Measurements from ENCODE around the gene ASCC1. TPM values are rescaled to one million over a fixed set of nuclear protein-coding genes. Genes with fewer than 3 reads are reported as not detected.

ASCC1 gene
- total and polyA plus RNA-seq, 2 experiments from 2014 or later = 25.2 to 30.0 TPM

- H2AFZ ChIP-seq = no peak overlapping the region
- H3K4me2 ChIP-seq (ENCODE audit: unreplicated experiment) = peak overlapping the region; percentile 61
- H3K4me3 ChIP-seq = peak overlapping the region; percentile 44
- 6 to 7% methylated on average over 35 to 40 of the region's 50 CpGs for WGBS, 2 experiments (ENCODE audit: low coverage in 1 of 2, low lambda C conversion rate in 2 of 2, missing lambda C conversion rate in 2 of 2)
- no peaks in the 10 kb centered on the region for H3K9me3 ChIP-seq (ENCODE audit: low read depth)
- no peak for DNase-seq
- TF ChIP-seq EZH2phosphoT487 (IDR thresholded peaks at IDR 0.05; ENCODE audit: insufficient read depth, low read depth) (no peak), EZH2 (IDR thresholded peaks at IDR 0.05; ENCODE audit: insufficient read depth, poor library complexity, severe bottlenecking) (no peak)
- in situ Hi-C loops (cut with MboI) = no loop called here
- no peak overlapping the region for H3K9ac ChIP-seq
- H3K79me2 ChIP-seq (ENCODE audit: insufficient read depth) = no peaks in the 10 kb centered on the region
- peaks cover 51% of the 10 kb centered on the region for H3K27me3 ChIP-seq (replicated peaks; ENCODE audit: insufficient read depth)
- no peaks in the 10 kb centered on the region for H3F3A ChIP-seq (ENCODE audit: insufficient read depth)
- H3K4me1 ChIP-seq (ENCODE audit: insufficient read depth) = 0 out of 2 replicates have a peak, but pooled peaks cover 5% of the 10 kb centered on the region
- H3K36me3 ChIP-seq (ENCODE audit: low read depth) = no peaks in the 10 kb centered on the region
- no peak overlapping the region for H3K27ac ChIP-seq
- no peaks in the 10 kb centered on the region for H3K9me2 ChIP-seq (ENCODE audit: insufficient read depth)
- H4K20me1 ChIP-seq (ENCODE audit: insufficient read depth) = no peaks in the 10 kb centered on the region
Measured at GRCh38 chr10:72087392-72087968, 128.6 kb downstream of the ASCC1 start.

- no peak overlapping the region for H3K9ac ChIP-seq
- in situ Hi-C loops (cut with MboI) = no loop called here
- H4K20me1 ChIP-seq (ENCODE audit: insufficient read depth) = no peaks in the 10 kb centered on the region
- no peaks in the 10 kb centered on the region for H3K9me2 ChIP-seq (ENCODE audit: insufficient read depth)
- H3K27ac ChIP-seq = no peak overlapping the region
- no peaks in the 10 kb centered on the region for H3K79me2 ChIP-seq (ENCODE audit: insufficient read depth)
- H3K27me3 ChIP-seq (replicated peaks; ENCODE audit: insufficient read depth) = peaks cover 51% of the 10 kb centered on the region
- WGBS, 2 experiments (ENCODE audit: low coverage in 1 of 2, low lambda C conversion rate in 2 of 2, missing lambda C conversion rate in 2 of 2) = 57 to 81% methylated on average over 39 to 59 of the region's 61 CpGs
- H3K36me3 ChIP-seq (ENCODE audit: low read depth) = no peaks in the 10 kb centered on the region
- no peaks in the 10 kb centered on the region for H3F3A ChIP-seq (ENCODE audit: insufficient read depth)
- no peaks in the 10 kb centered on the region for H3K9me3 ChIP-seq (ENCODE audit: low read depth)
- H2AFZ ChIP-seq = no peak overlapping the region
- TF ChIP-seq EZH2phosphoT487 (IDR thresholded peaks at IDR 0.05; ENCODE audit: insufficient read depth, low read depth) (no peak), EZH2 (IDR thresholded peaks at IDR 0.05; ENCODE audit: insufficient read depth, poor library complexity, severe bottlenecking) (no peak)
- no peak overlapping the region for H3K4me2 ChIP-seq (ENCODE audit: unreplicated experiment)
- DNase-seq = peak; percentile 13
- H3K4me1 ChIP-seq (ENCODE audit: insufficient read depth) = 0 out of 2 replicates have a peak, but pooled peaks cover 5% of the 10 kb centered on the region
- H3K4me3 ChIP-seq = no peak overlapping the region
Measured at GRCh38 chr10:72086466-72087391, 129.3 kb downstream of the ASCC1 start.

- H3K4me3 ChIP-seq = no peak overlapping the region
- DNase-seq = no peak
- H3K9ac ChIP-seq = no peak overlapping the region
- no peaks in the 10 kb centered on the region for H3K9me2 ChIP-seq (ENCODE audit: insufficient read depth)
- H3K27me3 ChIP-seq (replicated peaks; ENCODE audit: insufficient read depth) = peaks cover 51% of the 10 kb centered on the region
- TF ChIP-seq EZH2phosphoT487 (IDR thresholded peaks at IDR 0.05; ENCODE audit: insufficient read depth, low read depth) (no peak), EZH2 (IDR thresholded peaks at IDR 0.05; ENCODE audit: insufficient read depth, poor library complexity, severe bottlenecking) (no peak)
- H3F3A ChIP-seq (ENCODE audit: insufficient read depth) = no peaks in the 10 kb centered on the region
- no peaks in the 10 kb centered on the region for H4K20me1 ChIP-seq (ENCODE audit: insufficient read depth)
- no peak overlapping the region for H3K4me2 ChIP-seq (ENCODE audit: unreplicated experiment)
- no peak overlapping the region for H3K27ac ChIP-seq
- no peaks in the 10 kb centered on the region for H3K9me3 ChIP-seq (ENCODE audit: low read depth)
- WGBS, 2 experiments (ENCODE audit: low coverage in 1 of 2, low lambda C conversion rate in 2 of 2, missing lambda C conversion rate in 2 of 2) = 93 to 94% methylated on average over 1 of the region's 1 CpG
- in situ Hi-C loops (cut with MboI) = no loop called here
- H3K4me1 ChIP-seq (ENCODE audit: insufficient read depth) = 0 out of 2 replicates have a peak, but pooled peaks cover 5% of the 10 kb centered on the region
- H3K79me2 ChIP-seq (ENCODE audit: insufficient read depth) = no peaks in the 10 kb centered on the region
- no peak overlapping the region for H2AFZ ChIP-seq
- H3K36me3 ChIP-seq (ENCODE audit: low read depth) = no peaks in the 10 kb centered on the region
Measured at GRCh38 chr10:72085864-72086465, 130.1 kb downstream of the ASCC1 start.

GRCh38 chr10:72085166-72085565 is 130.9 kb downstream of the ASCC1 start:
- Histone ChIP-seq H3K4me1 (ENCODE audit: insufficient read depth) (0 out of 2 replicates have a peak, but pooled peaks cover 5% of the 10 kb centered on the region), H3K4me2 (ENCODE audit: unreplicated experiment) (no peak overlapping the region), H3K9me3 (ENCODE audit: low read depth) (no peaks in the 10 kb centered on the region), H3F3A (ENCODE audit: insufficient read depth) (no peaks in the 10 kb centered on the region), H3K36me3 (ENCODE audit: low read depth) (no peaks in the 10 kb centered on the region), H3K27me3 (replicated peaks; ENCODE audit: insufficient read depth) (peaks cover 45% of the 10 kb centered on the region), H3K79me2 (ENCODE audit: insufficient read depth) (no peaks in the 10 kb centered on the region), H3K27ac (no peak overlapping the region), H3K9me2 (ENCODE audit: insufficient read depth) (no peaks in the 10 kb centered on the region), H3K4me3 (no peak overlapping the region), H4K20me1 (ENCODE audit: insufficient read depth) (no peaks in the 10 kb centered on the region), H2AFZ (no peak overlapping the region), H3K9ac (no peak overlapping the region)
- in situ Hi-C loops (cut with MboI) = no loop called here
- TF ChIP-seq EZH2 (IDR thresholded peaks at IDR 0.05; ENCODE audit: insufficient read depth, poor library complexity, severe bottlenecking) = no peak
- DNase-seq = no peak
- 78 to 83% methylated on average over 6 of the region's 6 CpGs for WGBS, 2 experiments (ENCODE audit: low coverage in 1 of 2, low lambda C conversion rate in 2 of 2, missing lambda C conversion rate in 2 of 2)

All from GM23248 (cell line).